Vagina (tissue), 2 donors: ENCODE results near the gene GNG7. TPM values are rescaled to one million over a fixed set of nuclear protein-coding genes. Genes with fewer than 3 reads are reported as not detected.
A peak's percentile ranks its signal among the peaks of the same experiment; 100 is the strongest.

Experiments used
- DNase-seq, 2 donors: peaks; one replicate each; pipeline ENCODE4 v3.0.0-alpha.2; 2017; ENCODE audit errors: extremely low spot score in 2 of 2
- H3K27ac ChIP-seq: fragments of 200-600 bp; sonication (generic); one replicate; pipeline ENCODE4 v1.5.1; 2019
- H3K27me3 ChIP-seq: fragments of 200-600 bp; sonication (generic); one replicate; pipeline ENCODE4 v1.5.1; 2019
- H3K36me3 ChIP-seq, 2 donors: fragments of 200-600 bp; sonication (generic); one replicate each; pipeline ENCODE4 v1.5.1; 2017 to 2019
- H3K4me1 ChIP-seq: fragments of 200-600 bp; sonication (generic); one replicate; pipeline ENCODE4 v1.5.1; 2019
- H3K4me3 ChIP-seq, 2 donors: fragments of 200-600 bp; sonication (generic); 1 replicate in 1 of 2; 2 replicates in 1 of 2; pipeline ENCODE4 v1.5.1; 2016 to 2019
- H3K9me3 ChIP-seq: fragments of 200-600 bp; sonication (generic); one replicate; pipeline ENCODE4 v1.5.1; 2019
- CTCF ChIP-seq, 3 experiments: fragments of 450-650 bp in 2 of 3; fragments of 200-600 bp in 1 of 3; sonication (generic) in 1 of 3; IDR thresholded peaks; one replicate each; pipeline ENCODE4 v1.5.1; 2017 to 2019; ENCODE audit warnings: antibody characterized with exemption in 3 of 3, mild to moderate bottlenecking in 2 of 3, moderate library complexity in 2 of 3
- POLR2A ChIP-seq, 2 donors: fragments of 450-650 bp; IDR thresholded peaks; one replicate each; pipeline ENCODE4 v1.6.1; 2017; ENCODE audit warnings: antibody characterized with exemption in 2 of 2, mild to moderate bottlenecking in 2 of 2, moderate library complexity in 2 of 2
- POLR2AphosphoS5 ChIP-seq, 2 donors: sonication (generic); formaldehyde crosslinking; IDR thresholded peaks; one replicate each; pipeline ENCODE4 v1.9.0; 2017; ENCODE audit warnings: antibody characterized with exemption in 2 of 2, mild to moderate bottlenecking in 2 of 2, low read depth in 1 of 2; ENCODE audit not compliant: insufficient read depth in 1 of 2
- intact Hi-C: fragments of 100-400 bp; cut with DNase I; formaldehyde crosslinking; loops from one replicate; pipeline ENCODE4 v1.15.1; 2023
- total RNA-seq: library from RNA; depleted of rRNA; stranded (reverse); fragments of >200 nt; gene quantifications from one replicate; pipeline ENCODE4 v1.2.3, GENCODE V29; 2016

Gene GNG7
- total RNA-seq, 1 donor from 2014 or later, result 2.0 TPM

GRCh38 chr19:2602391-2603181 lies 99.9 kb downstream of the GNG7 start:
- TF ChIP-seq POLR2A (IDR thresholded peaks at IDR 0.05) (no peak), CTCF (IDR thresholded peaks at IDR 0.05) (no peak), POLR2AphosphoS5 (IDR thresholded peaks at IDR 0.05; ENCODE audit: insufficient read depth in 1 of 2, low read depth in 1 of 2) (peak; percentile 92)
- H3K27me3 ChIP-seq, result no peaks in the 10 kb centered on the region
- H3K4me3 ChIP-seq, result peak overlapping the region; percentile 12 to 39
- no peaks in the 10 kb centered on the region for H3K36me3 ChIP-seq
- intact Hi-C loops, result loop anchor here (2.0 kb wide), 1 partner anchor 124 kb away; no protein-coding TSS in a partner anchor
- peak in 1 of 2 donors; percentile 93 for DNase-seq
- H3K9me3 ChIP-seq, result no peaks in the 10 kb centered on the region
- peak overlapping the region; percentile 64 for H3K27ac ChIP-seq
- H3K4me1 ChIP-seq, result peaks cover 32% of the 10 kb centered on the region

- no peak for TF ChIP-seq POLR2AphosphoS5 (IDR thresholded peaks at IDR 0.05; ENCODE audit: insufficient read depth in 1 of 2, low read depth in 1 of 2)
- no peak for TF ChIP-seq POLR2A (IDR thresholded peaks at IDR 0.05)
- no peak for TF ChIP-seq CTCF (IDR thresholded peaks at IDR 0.05)
- Histone ChIP-seq H3K4me3 (no peak overlapping the region), H3K27me3 (no peaks in the 10 kb centered on the region), H3K36me3 (no peaks in the 10 kb centered on the region), H3K27ac (peak overlapping the region; percentile 64), H3K4me1 (peaks cover 32% of the 10 kb centered on the region), H3K9me3 (no peaks in the 10 kb centered on the region)
- no peak for DNase-seq
- intact Hi-C loops, result no loop called here
These were observed 101.3 kb downstream of the GNG7 start for GRCh38 chr19:2600914-2601870.

- Histone ChIP-seq H3K9me3 (no peaks in the 10 kb centered on the region), H3K4me1 (peaks cover 4% of the 10 kb centered on the region), H3K4me3 (no peak overlapping the region), H3K27ac (no peak overlapping the region), H3K27me3 (no peaks in the 10 kb centered on the region), H3K36me3 (no peaks in the 10 kb centered on the region)
- no peak for TF ChIP-seq CTCF (IDR thresholded peaks at IDR 0.05)
- no peak for TF ChIP-seq POLR2AphosphoS5 (IDR thresholded peaks at IDR 0.05; ENCODE audit: insufficient read depth in 1 of 2, low read depth in 1 of 2)
- no peak for DNase-seq
- intact Hi-C loops, result no loop called here
These were observed 108.2 kb downstream of the GNG7 start for GRCh38 chr19:2594319-2594718.

GRCh38 chr19:2592824-2593223 lies 109.7 kb downstream of the GNG7 start:
- no peak overlapping the region for H3K27ac ChIP-seq
- intact Hi-C loops, result no loop called here
- H3K4me3 ChIP-seq, result no peak overlapping the region
- H3K36me3 ChIP-seq, result no peaks in the 10 kb centered on the region
- no peak for DNase-seq
- peaks cover 7% of the 10 kb centered on the region for H3K4me1 ChIP-seq
- no peaks in the 10 kb centered on the region for H3K9me3 ChIP-seq
- TF ChIP-seq POLR2A (IDR thresholded peaks at IDR 0.05) (no peak), CTCF (IDR thresholded peaks at IDR 0.05) (no peak), POLR2AphosphoS5 (IDR thresholded peaks at IDR 0.05; ENCODE audit: insufficient read depth in 1 of 2, low read depth in 1 of 2) (no peak)
- no peaks in the 10 kb centered on the region for H3K27me3 ChIP-seq
